Measurements from ENCODE around the gene MMD.

The MMD gene

GRCh38 chr17:55343900-55344513 lies 77.6 kb downstream of the MMD start:
- peaks cover 17% of the 10 kb centered on the region for H3K4me1 ChIP-seq
- TF ChIP-seq CTCF (IDR thresholded peaks at IDR 0.05) = no peak
- H3K9ac ChIP-seq = no peak overlapping the region
- peak overlapping the region; percentile 49 for H3K4me2 ChIP-seq (ENCODE audit: low read length)
- no peaks in the 10 kb centered on the region for H3K27me3 ChIP-seq (ENCODE audit: control insufficient read depth, insufficient read depth, low read length)
- H3K9me3 ChIP-seq (ENCODE audit: control insufficient read depth, low read length) = no peaks in the 10 kb centered on the region
- no peaks in the 10 kb centered on the region for H3K36me3 ChIP-seq (ENCODE audit: control insufficient read depth, insufficient read depth, low read length)
- H3K4me3 ChIP-seq (ENCODE audit: low read depth, low read length) = no peak overlapping the region
- H3K27ac ChIP-seq = peak overlapping the region; percentile 64
- H2AFZ ChIP-seq = no peak overlapping the region
- no peaks in the 10 kb centered on the region for H3K79me2 ChIP-seq

GRCh38 chr17:55342800-55343585 lies 78.6 kb downstream of the MMD start:
- no peaks in the 10 kb centered on the region for H3K79me2 ChIP-seq
- H3K9me3 ChIP-seq (ENCODE audit: control insufficient read depth, low read length) = no peaks in the 10 kb centered on the region
- no peak overlapping the region for H3K9ac ChIP-seq
- H3K4me2 ChIP-seq (ENCODE audit: low read length) = no peak overlapping the region
- H3K4me1 ChIP-seq = peaks cover 15% of the 10 kb centered on the region
- H3K27ac ChIP-seq = no peak overlapping the region
- H3K4me3 ChIP-seq (ENCODE audit: low read depth, low read length) = no peak overlapping the region
- H3K36me3 ChIP-seq (ENCODE audit: control insufficient read depth, insufficient read depth, low read length) = no peaks in the 10 kb centered on the region
- H3K27me3 ChIP-seq (ENCODE audit: control insufficient read depth, insufficient read depth, low read length) = no peaks in the 10 kb centered on the region
- no peak for TF ChIP-seq CTCF (IDR thresholded peaks at IDR 0.05)
- no peak overlapping the region for H2AFZ ChIP-seq
